Cardiac fibroblast (primary cell): Measurements from ENCODE around the gene SLC2A5.

Experiments used
- DNase-seq, 2 donors: peaks; one replicate each; pipeline versions ENCODE4 v3.0.0 to v3.0.0-alpha.2; 2010; ENCODE audit warnings: low read depth in 2 of 2
- H3K4me3 ChIP-seq, 2 donors: replicated peaks in 1 of 2; 1 replicate in 1 of 2; 2 replicates in 1 of 2; pipeline ENCODE4 v1.5.1; 2011; ENCODE audit warnings: low read depth in 2 of 2, low read length in 2 of 2, mild to moderate bottlenecking in 2 of 2, moderate library complexity in 1 of 2
- TF ChIP-seq, protein P1 (sequence below): IDR thresholded peaks from one replicate; pipeline ENCODE4 v1.5.1; 2011; ENCODE audit warnings: low read depth, mild to moderate bottlenecking, low read length, inconsistent platforms

Gene SLC2A5

GRCh38 chr1:8992936-8993687 is 76.3 kb downstream of the SLC2A5 start:
- H3K4me3 ChIP-seq: no peak overlapping the region
- DNase-seq: peak in 1 of 2 donors; percentile 23
- TF ChIP-seq, protein P1, sequence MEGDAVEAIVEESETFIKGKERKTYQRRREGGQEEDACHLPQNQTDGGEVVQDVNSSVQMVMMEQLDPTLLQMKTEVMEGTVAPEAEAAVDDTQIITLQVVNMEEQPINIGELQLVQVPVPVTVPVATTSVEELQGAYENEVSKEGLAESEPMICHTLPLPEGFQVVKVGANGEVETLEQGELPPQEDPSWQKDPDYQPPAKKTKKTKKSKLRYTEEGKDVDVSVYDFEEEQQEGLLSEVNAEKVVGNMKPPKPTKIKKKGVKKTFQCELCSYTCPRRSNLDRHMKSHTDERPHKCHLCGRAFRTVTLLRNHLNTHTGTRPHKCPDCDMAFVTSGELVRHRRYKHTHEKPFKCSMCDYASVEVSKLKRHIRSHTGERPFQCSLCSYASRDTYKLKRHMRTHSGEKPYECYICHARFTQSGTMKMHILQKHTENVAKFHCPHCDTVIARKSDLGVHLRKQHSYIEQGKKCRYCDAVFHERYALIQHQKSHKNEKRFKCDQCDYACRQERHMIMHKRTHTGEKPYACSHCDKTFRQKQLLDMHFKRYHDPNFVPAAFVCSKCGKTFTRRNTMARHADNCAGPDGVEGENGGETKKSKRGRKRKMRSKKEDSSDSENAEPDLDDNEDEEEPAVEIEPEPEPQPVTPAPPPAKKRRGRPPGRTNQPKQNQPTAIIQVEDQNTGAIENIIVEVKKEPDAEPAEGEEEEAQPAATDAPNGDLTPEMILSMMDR: peak; percentile 34

DNA sequence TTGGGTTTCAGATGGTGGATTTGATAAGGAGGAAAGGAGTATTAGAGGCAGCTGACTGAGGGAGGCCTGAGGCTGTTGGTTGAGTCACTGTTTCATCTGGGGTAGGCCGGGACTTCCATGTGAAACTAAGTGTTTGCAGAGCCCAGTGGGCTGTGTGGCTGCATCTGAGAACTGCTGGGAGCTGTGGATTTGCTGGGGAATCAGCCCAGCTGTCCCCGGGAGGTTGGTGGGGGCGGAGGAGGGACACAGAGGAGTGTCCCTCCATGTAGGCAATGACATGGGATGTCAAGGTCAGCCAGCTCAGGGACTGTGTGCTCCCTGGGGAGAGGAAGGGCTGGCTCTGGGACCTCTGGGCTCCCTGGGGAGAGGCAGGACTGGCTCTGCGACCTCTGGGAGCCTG is 79.6 kb downstream of the SLC2A5 start:
- TF ChIP-seq, protein P1: no peak
- no peak overlapping the region for H3K4me3 ChIP-seq
- peak in 1 of 2 donors; percentile 23 for DNase-seq

GRCh38 chr1:8989061-8989460 is 80.4 kb downstream of the SLC2A5 start:
- no peak for DNase-seq
- no peak overlapping the region for H3K4me3 ChIP-seq
- TF ChIP-seq, protein P1: no peak

DNA sequence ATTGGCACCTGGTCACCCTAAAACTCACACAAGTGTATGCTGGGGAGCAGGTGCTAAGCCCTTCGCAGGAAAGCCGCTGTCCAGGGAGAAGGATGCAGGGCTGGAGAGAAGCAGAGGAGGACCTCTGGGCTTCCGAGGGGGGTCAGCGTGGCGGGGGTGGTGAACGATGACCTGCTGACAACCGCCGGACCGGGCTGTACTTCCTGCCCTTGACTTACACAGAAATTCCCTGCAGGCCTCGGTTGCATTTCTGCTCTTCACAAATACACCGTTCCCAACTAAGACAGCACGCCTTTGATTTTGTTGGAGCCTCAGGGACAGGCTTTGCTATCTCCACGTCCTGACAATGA is 80.8 kb downstream of the SLC2A5 start:
- H3K4me3 ChIP-seq: no peak overlapping the region
- TF ChIP-seq, protein P1: no peak

GRCh38 chr1:8987881-8988617 is 81.4 kb downstream of the SLC2A5 start:
- no peak overlapping the region for H3K4me3 ChIP-seq
- TF ChIP-seq, protein P1: peak; percentile 91
- peak; percentile 63 to 65 for DNase-seq

More for the DNA sequence above, 80.8 kb downstream of the SLC2A5 start:
- DNase-seq: no peak

DNA sequence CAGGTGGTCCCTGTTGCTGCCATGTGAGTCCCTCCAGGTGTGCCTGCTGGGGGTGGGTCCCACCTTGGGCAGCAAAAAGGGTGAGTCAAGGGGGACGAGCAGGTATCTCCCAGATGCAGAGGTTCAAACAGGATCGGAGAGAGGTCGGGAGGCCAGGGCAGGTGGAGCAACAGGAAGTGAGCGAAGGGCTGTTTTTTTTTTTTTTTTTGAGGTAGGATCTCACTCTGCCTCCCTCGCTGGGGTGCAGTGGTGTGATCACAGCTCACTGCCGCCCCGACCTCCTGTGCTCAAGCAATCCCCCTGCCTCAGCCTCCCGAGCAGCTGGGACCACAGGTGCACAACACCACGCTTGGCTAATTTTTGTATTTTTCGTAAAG is 82.6 kb downstream of the SLC2A5 start:
- TF ChIP-seq, protein P1: no peak
- H3K4me3 ChIP-seq: no peak overlapping the region
- DNase-seq: no peak
